ENCODE data around the gene TMEM232. TPM values are rescaled to one million over a fixed set of nuclear protein-coding genes. Genes with fewer than 3 reads are reported as not detected.

Gene TMEM232
- total RNA-seq, 4 donors from 2014 or later, result 0.54 to 2.3 (median 0.93) TPM

DNA sequence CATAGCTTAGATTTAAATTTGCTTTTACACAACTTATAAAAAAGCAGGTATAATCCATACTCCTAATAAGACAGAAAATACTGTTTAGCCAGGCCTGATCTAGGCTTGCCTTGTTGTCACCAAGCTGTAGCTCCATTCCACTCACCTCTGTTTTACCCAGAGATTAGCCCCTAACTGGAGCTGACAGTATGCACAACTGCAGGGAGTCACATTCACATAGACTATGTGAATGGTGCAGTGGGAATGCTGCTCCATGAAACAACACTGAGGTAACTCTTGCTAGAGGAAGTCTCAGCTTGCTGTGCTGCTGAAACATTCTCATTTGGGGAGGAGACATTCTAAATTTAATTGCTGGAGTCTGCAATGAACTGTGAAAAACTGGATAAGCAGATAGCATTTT is 209.1 kb downstream of the TMEM232 start:
- TF ChIP-seq, protein P1, sequence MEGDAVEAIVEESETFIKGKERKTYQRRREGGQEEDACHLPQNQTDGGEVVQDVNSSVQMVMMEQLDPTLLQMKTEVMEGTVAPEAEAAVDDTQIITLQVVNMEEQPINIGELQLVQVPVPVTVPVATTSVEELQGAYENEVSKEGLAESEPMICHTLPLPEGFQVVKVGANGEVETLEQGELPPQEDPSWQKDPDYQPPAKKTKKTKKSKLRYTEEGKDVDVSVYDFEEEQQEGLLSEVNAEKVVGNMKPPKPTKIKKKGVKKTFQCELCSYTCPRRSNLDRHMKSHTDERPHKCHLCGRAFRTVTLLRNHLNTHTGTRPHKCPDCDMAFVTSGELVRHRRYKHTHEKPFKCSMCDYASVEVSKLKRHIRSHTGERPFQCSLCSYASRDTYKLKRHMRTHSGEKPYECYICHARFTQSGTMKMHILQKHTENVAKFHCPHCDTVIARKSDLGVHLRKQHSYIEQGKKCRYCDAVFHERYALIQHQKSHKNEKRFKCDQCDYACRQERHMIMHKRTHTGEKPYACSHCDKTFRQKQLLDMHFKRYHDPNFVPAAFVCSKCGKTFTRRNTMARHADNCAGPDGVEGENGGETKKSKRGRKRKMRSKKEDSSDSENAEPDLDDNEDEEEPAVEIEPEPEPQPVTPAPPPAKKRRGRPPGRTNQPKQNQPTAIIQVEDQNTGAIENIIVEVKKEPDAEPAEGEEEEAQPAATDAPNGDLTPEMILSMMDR (IDR thresholded peaks at IDR 0.05), result no peak
- no peak for TF ChIP-seq POLR2A (IDR thresholded peaks at IDR 0.05)
- DNase-seq (ENCODE audit: low spot score in 2 of 2), result no peak
- intact Hi-C loops (cut with DNase I; ENCODE audit: low total_unique reads), result no loop called here
- H3K4me3 ChIP-seq (ENCODE audit: low read depth, poor library complexity, severe bottlenecking), result no peak overlapping the region

GRCh38 chr5:110514030-110514429 is 212.4 kb downstream of the TMEM232 start:
- H3K4me3 ChIP-seq (ENCODE audit: low read depth, poor library complexity, severe bottlenecking), result no peak overlapping the region
- intact Hi-C loops (cut with DNase I; ENCODE audit: low total_unique reads), result no loop called here
- no peak for DNase-seq (ENCODE audit: low spot score in 2 of 2)
- WGBS, 2 donors, result 37 to 38% methylated on average over 2 of the region's 2 CpGs
- TF ChIP-seq, protein P1 (IDR thresholded peaks at IDR 0.05), result no peak
- TF ChIP-seq POLR2A (IDR thresholded peaks at IDR 0.05), result no peak

- intact Hi-C loops (cut with DNase I; ENCODE audit: low total_unique reads), result no loop called here
- no peak for DNase-seq (ENCODE audit: low spot score in 2 of 2)
- 80 to 88% methylated on average over 4 of the region's 4 CpGs for WGBS, 2 donors
- TF ChIP-seq POLR2A (IDR thresholded peaks at IDR 0.05), result no peak
- TF ChIP-seq, protein P1 (IDR thresholded peaks at IDR 0.05), result no peak
- no peak overlapping the region for H3K4me3 ChIP-seq (ENCODE audit: low read depth, poor library complexity, severe bottlenecking)
These were observed 214.2 kb downstream of the TMEM232 start for GRCh38 chr5:110512266-110512665.

DNA sequence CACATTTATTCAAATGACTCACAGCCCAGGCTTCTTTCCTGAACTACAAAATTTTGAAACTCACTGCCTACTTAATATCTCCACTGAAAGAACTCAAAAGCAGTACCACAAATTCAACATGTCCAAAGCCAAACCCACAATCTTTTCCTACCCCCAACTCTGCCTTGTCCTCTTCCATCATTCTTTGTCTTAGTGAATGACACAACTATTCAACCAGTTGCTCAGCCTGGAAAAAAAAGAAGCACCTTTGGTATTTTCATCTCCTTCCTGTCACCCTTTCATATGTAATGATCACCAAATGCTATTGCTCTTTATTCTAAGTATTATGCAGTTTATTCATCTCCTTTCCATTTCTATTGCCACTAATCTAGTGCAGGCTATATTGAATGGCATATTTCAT is 216.3 kb downstream of the TMEM232 start:
- H3K4me3 ChIP-seq (ENCODE audit: low read depth, poor library complexity, severe bottlenecking), result no peak overlapping the region
- intact Hi-C loops (cut with DNase I; ENCODE audit: low total_unique reads), result no loop called here
- TF ChIP-seq, protein P1 (IDR thresholded peaks at IDR 0.05), result no peak
- no peak for TF ChIP-seq POLR2A (IDR thresholded peaks at IDR 0.05)
- no peak for DNase-seq (ENCODE audit: low spot score in 2 of 2)

- no peak for DNase-seq (ENCODE audit: low spot score in 2 of 2)
- TF ChIP-seq POLR2A (IDR thresholded peaks at IDR 0.05), result no peak
- TF ChIP-seq, protein P1 (IDR thresholded peaks at IDR 0.05), result no peak
- WGBS, 2 donors, result 42 to 57% methylated on average over 2 of the region's 2 CpGs
- intact Hi-C loops (cut with DNase I; ENCODE audit: low total_unique reads), result no loop called here
- no peak overlapping the region for H3K4me3 ChIP-seq (ENCODE audit: low read depth, poor library complexity, severe bottlenecking)
These were observed 218.5 kb downstream of the TMEM232 start for GRCh38 chr5:110507972-110508371.

GRCh38 chr5:110506378-110506777 is 220.1 kb downstream of the TMEM232 start:
- TF ChIP-seq POLR2A (IDR thresholded peaks at IDR 0.05), result no peak
- TF ChIP-seq, protein P1 (IDR thresholded peaks at IDR 0.05), result no peak

More at GRCh38 chr5:110506378-110506777, 220.1 kb downstream of the TMEM232 start:
- DNase-seq (ENCODE audit: low spot score in 2 of 2), result no peak
- intact Hi-C loops (cut with DNase I; ENCODE audit: low total_unique reads), result no loop called here
- H3K4me3 ChIP-seq (ENCODE audit: low read depth, poor library complexity, severe bottlenecking), result no peak overlapping the region

Data from lower leg skin (tissue), 4 donors.